Testis (tissue), 3 donors: ENCODE measurements around the gene GNAI3. TPM values are rescaled to one million over a fixed set of nuclear protein-coding genes. Genes with fewer than 3 reads are reported as not detected.
A peak's percentile ranks its signal among the peaks of the same experiment; 100 is the strongest.

ENCODE experiments used
- DNase-seq: peaks from one replicate; pipeline ENCODE4 v3.0.0-alpha.2; 2019
- H3K27ac ChIP-seq, 2 donors: fragments of 200-600 bp; sonication (generic); one replicate each; pipeline ENCODE4 v1.5.1; 2019
- H3K27me3 ChIP-seq: fragments of 200-600 bp; sonication (generic); one replicate; pipeline ENCODE4 v1.5.1; 2019
- H3K36me3 ChIP-seq: fragments of 200-600 bp; sonication (generic); one replicate; pipeline ENCODE4 v1.5.1; 2017; ENCODE audit warnings: low read depth; ENCODE audit errors: missing control alignments
- H3K4me1 ChIP-seq: fragments of 200-600 bp; sonication (generic); one replicate; pipeline ENCODE4 v1.5.1; 2019
- H3K4me3 ChIP-seq, 2 donors: fragments of 200-600 bp; sonication (generic); one replicate each; pipeline ENCODE4 v1.5.1; 2017 to 2019
- H3K9me3 ChIP-seq: fragments of 200-600 bp; sonication (generic); one replicate; pipeline ENCODE4 v1.5.1; 2017
- POLR2A ChIP-seq: fragments of 450-650 bp; IDR thresholded peaks from one replicate; pipeline ENCODE4 v1.6.1; 2017; ENCODE audit warnings: antibody characterized with exemption, mild to moderate bottlenecking, moderate library complexity
- WGBS, 2 donors: methylation state at CpG; one replicate each; pipeline ENCODE4 v1.1.5; 2018; 5-methylcytosine and 5-hydroxymethylcytosine counted together
- intact Hi-C: fragments of 100-400 bp; cut with DNase I; formaldehyde crosslinking; loops from one replicate; pipeline ENCODE4 v1.15.1; 2023; ENCODE audit warnings: low total_unique reads
- polyA plus RNA-seq: library from polyadenylated mRNA; stranded (reverse); fragments of 350-450 nt; fragmentation: Illumina TruSeq; extraction: RNeasy Lipid Tissue Mini Kit (QIAGEN cat#74804); gene quantifications from one replicate; pipeline ENCODE4 v1.2.3, GENCODE V29; 2014; ENCODE audit warnings: low read depth, low replicate concordance; ENCODE audit not compliant: insufficient read depth
- total RNA-seq, 2 donors: library from RNA; depleted of rRNA; stranded (reverse); fragments of >200 nt; gene quantifications; one replicate each; pipeline ENCODE4 v1.2.3, GENCODE V29; 2016
- TF ChIP-seq, protein P1 (sequence below), 3 experiments: fragments of 450-650 bp in 2 of 3; fragments of 200-600 bp in 1 of 3; sonication (generic) in 1 of 3; IDR thresholded peaks; one replicate each; pipeline ENCODE4 v1.5.1; 2016 to 2019; ENCODE audit warnings: antibody characterized with exemption in 3 of 3, mild to moderate bottlenecking in 2 of 3, moderate library complexity in 1 of 3

The GNAI3 gene
- total and polyA plus RNA-seq, 3 donors from 2014 or later: 5.7 to 5.9 (median 5.8) TPM

DNA sequence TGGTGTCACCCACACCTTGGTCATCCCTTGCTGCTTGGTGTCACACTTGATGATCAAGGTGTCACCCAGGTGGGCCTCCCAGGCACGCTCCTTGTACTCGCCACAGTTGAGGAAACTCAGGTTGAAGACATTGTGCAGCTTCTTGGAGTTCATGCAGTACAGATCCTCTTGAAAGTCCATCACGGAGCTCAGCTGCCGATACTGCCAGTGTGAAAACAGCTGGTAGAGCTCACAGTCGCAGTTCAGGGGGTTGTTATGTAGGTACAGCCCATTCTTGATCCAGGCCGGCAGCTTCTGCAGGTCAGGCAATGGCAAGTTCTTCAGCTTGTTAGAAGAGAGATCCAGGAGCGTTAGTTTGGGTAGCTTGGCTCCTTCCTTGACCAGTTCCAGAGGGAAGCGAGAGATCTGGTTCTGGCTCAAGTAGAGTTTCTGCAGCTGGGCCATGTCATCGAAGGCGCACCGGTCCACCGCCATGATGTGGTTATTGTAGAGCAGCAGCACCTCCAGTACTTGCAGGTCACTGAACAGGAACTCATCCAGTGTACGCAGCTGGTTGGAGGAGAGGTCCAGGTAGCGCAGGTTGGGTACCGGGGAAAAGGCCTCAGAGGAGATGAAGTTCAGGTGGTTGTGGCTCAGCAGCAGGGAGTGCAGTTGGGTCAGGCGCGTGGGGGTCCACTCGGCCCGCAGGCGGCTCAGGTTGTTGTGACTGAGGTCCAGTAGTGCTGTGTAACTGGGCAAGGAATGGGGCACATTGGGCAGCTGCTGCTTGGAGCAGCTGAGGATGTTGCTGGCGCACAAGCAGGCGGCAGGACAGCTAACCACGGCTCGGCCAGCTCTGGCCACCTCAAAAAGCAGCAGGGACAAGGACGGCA is 40.2 kb upstream of the GNAI3 start:
- H3K4me1 ChIP-seq: peaks cover 6% of the 10 kb centered on the region
- no peak for TF ChIP-seq POLR2A
- TF ChIP-seq, protein P1, sequence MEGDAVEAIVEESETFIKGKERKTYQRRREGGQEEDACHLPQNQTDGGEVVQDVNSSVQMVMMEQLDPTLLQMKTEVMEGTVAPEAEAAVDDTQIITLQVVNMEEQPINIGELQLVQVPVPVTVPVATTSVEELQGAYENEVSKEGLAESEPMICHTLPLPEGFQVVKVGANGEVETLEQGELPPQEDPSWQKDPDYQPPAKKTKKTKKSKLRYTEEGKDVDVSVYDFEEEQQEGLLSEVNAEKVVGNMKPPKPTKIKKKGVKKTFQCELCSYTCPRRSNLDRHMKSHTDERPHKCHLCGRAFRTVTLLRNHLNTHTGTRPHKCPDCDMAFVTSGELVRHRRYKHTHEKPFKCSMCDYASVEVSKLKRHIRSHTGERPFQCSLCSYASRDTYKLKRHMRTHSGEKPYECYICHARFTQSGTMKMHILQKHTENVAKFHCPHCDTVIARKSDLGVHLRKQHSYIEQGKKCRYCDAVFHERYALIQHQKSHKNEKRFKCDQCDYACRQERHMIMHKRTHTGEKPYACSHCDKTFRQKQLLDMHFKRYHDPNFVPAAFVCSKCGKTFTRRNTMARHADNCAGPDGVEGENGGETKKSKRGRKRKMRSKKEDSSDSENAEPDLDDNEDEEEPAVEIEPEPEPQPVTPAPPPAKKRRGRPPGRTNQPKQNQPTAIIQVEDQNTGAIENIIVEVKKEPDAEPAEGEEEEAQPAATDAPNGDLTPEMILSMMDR (IDR thresholded peaks at IDR 0.05): no peak
- intact Hi-C loops: no loop called here
- 47 to 66% methylated on average over 9 to 25 of the region's 25 CpGs for WGBS, 2 donors
- H3K27me3 ChIP-seq: no peaks in the 10 kb centered on the region
- no peaks in the 10 kb centered on the region for H3K36me3 ChIP-seq
- no peak overlapping the region for H3K4me3 ChIP-seq
- DNase-seq: no peak
- no peaks in the 10 kb centered on the region for H3K9me3 ChIP-seq
- no peak overlapping the region for H3K27ac ChIP-seq

- Histone ChIP-seq H3K27ac (no peak overlapping the region), H3K9me3 (no peaks in the 10 kb centered on the region), H3K36me3 (no peaks in the 10 kb centered on the region), H3K4me3 (peak overlapping the region; percentile 68 to 72), H3K4me1 (peaks cover 6% of the 10 kb centered on the region), H3K27me3 (no peaks in the 10 kb centered on the region)
- TF ChIP-seq, protein P1 (IDR thresholded peaks at IDR 0.05): no peak
- no peak for TF ChIP-seq POLR2A
- 48 to 59% methylated on average over 4 to 7 of the region's 7 CpGs for WGBS, 2 donors
- intact Hi-C loops: no loop called here
- no peak for DNase-seq
Measured at GRCh38 chr1:109508873-109509175, 39.6 kb upstream of the GNAI3 start.

DNA sequence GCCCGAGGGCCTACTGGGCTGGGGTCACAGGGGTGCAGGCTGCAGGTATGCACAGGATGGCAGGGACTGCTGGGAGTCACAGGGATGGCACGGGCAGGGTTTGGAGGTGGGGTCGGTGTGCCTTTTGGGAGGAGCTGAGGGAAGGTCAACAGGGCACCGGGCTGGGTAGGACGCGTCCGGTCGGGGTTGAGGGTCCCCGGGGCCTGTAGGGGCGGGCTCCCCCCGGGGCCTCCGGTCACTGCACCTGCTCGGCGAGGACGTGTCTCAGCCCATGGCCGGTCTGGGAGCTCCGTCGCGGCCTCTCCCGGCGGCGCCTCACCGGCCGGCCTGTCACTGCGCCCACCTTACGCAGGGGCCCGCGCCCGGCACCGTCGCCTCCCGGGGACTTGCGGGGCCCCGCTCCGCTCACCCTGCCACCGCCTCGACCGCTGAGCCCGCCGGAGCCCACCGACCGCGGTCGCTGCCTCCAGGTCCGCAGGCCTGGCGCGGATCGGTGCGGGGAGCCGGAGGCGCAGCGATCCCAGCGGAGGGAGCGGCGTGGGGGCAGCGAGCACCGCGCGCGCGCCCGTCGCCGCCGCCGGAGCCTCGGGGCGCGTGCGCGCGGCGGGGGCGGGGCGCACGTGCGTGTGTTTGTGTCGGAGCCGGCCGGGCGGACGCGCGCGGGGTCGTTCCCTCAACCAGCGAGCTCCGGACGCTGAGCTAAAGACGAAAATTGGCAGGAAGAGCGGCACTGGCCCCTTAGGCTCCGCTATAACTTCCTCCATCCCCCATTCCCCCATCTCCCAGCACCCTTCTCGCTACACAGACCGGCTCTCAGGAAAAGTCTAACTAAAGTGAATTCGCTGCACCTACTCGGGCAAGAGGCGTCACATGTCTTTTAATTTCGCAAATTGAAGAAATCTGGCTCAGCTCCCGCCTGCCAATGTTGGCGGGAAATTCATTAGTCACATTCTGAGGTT is 39.0 kb upstream of the GNAI3 start, which contains the start of gene AMIGO1:
AMIGO1 (minus strand) TSS at position 552 of the 959 bp plus-strand sequence. CDS start 815 bp downstream, outside the sequence.
- peak; percentile 77 for DNase-seq
- H3K36me3 ChIP-seq: no peaks in the 10 kb centered on the region
- H3K4me3 ChIP-seq: peak within 1 kb of the TSS; percentile 68 to 72
- 0 to 1% methylated on average over 19 to 66 of the region's 100 CpGs for WGBS, 2 donors
- peaks cover 6% of the 10 kb centered on the region for H3K4me1 ChIP-seq
- intact Hi-C loops: no loop called here
- H3K27me3 ChIP-seq: no peaks in the 10 kb centered on the region
- H3K27ac ChIP-seq: no peak within 1 kb of the TSS
- no peak for TF ChIP-seq POLR2A
- TF ChIP-seq, protein P1 (IDR thresholded peaks at IDR 0.05): no peak
- no peaks in the 10 kb centered on the region for H3K9me3 ChIP-seq

- H3K27ac ChIP-seq: no peak overlapping the region
- H3K4me1 ChIP-seq: peaks cover 6% of the 10 kb centered on the region
- TF ChIP-seq, protein P1 (IDR thresholded peaks at IDR 0.05): no peak
- no peak for TF ChIP-seq POLR2A
- DNase-seq: no peak
- no peaks in the 10 kb centered on the region for H3K36me3 ChIP-seq
- no peak overlapping the region for H3K4me3 ChIP-seq
- intact Hi-C loops: no loop called here
- no peaks in the 10 kb centered on the region for H3K27me3 ChIP-seq
- 91 to 94% methylated on average over 2 of the region's 2 CpGs for WGBS, 2 donors
- H3K9me3 ChIP-seq: no peaks in the 10 kb centered on the region
Measured at GRCh38 chr1:109513110-109513710, 35.2 kb upstream of the GNAI3 start.
